ENCODE measurements around the gene ITSN1. TPM values are rescaled to one million over a fixed set of nuclear protein-coding genes. Genes with fewer than 3 reads are reported as not detected.

The ITSN1 gene
- total and polyA plus RNA-seq, 12 donors, result 20.0 to 60.5 (median 36.7) TPM

DNA sequence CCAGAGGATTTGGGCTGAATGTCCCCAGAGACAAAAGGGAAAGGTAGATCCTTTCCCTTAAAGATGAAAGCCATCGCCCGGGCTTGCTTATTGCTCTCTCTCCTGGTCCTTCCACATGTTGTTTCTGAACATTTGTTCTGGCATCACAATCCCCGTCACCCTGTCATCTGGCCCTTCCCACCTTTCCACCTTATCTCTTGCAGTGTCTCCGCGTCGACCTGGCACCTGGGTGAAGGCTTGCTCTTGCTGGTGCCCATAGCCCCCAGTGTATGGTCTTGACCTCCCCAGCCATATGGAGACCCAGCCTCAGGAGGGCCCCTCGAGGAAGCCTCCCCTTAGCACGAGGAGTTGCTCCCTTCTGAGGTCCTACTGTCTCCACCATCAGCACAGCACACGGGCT is 208.7 kb downstream of the ITSN1 start:
- Histone ChIP-seq H3K27ac (no peak overlapping the region), H3K4me1 (replicated peaks in 1 of 2) (no peaks in the 10 kb centered on the region), H3K27me3 (no peaks in the 10 kb centered on the region), H3K36me3 (replicated peaks in 1 of 2) (no peaks in the 10 kb centered on the region), H3K4me3 (no peak overlapping the region), H3K9me3 (replicated peaks in 1 of 3) (no peaks in the 10 kb centered on the region)
- intact Hi-C loops (cut with DNase I), result no loop called here
- no peak for TF ChIP-seq POLR2A (IDR thresholded peaks at IDR 0.05)
- no peak for TF ChIP-seq CTCF (IDR thresholded peaks at IDR 0.05)
- no peak for DNase-seq
- 88 to 94% (median 91%) methylated on average over 9 of the region's 9 CpGs for WGBS, 4 donors

DNA sequence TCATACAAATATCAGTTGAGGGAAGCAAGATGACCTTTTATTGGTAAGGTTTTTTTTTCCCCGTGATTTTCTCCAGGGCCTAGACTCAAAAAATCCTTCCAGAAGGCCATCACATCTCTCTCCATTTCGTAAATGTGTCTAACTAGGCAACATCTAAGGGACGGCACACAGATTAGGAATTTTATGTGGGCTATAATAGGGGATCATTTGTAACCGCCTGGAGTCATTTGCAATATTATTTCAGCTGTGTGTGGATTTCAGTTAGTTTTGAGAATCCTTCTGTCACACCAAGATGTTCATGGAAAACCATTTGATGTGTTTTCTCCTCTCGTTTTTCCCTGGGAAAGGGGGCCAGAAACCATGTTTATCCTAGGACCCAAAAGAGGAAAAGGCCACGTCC is 210.2 kb downstream of the ITSN1 start:
- WGBS, 4 donors, result 73 to 81% (median 80%) methylated on average over 6 of the region's 6 CpGs
- intact Hi-C loops (cut with DNase I), result no loop called here
- Histone ChIP-seq H3K27ac (no peak overlapping the region), H3K4me1 (replicated peaks in 1 of 2) (no peaks in the 10 kb centered on the region), H3K27me3 (no peaks in the 10 kb centered on the region), H3K36me3 (replicated peaks in 1 of 2) (no peaks in the 10 kb centered on the region), H3K9me3 (replicated peaks in 1 of 3) (no peaks in the 10 kb centered on the region), H3K4me3 (no peak overlapping the region)
- no peak for TF ChIP-seq POLR2A (IDR thresholded peaks at IDR 0.05)
- no peak for TF ChIP-seq CTCF (IDR thresholded peaks at IDR 0.05)
- DNase-seq, result no peak

DNA sequence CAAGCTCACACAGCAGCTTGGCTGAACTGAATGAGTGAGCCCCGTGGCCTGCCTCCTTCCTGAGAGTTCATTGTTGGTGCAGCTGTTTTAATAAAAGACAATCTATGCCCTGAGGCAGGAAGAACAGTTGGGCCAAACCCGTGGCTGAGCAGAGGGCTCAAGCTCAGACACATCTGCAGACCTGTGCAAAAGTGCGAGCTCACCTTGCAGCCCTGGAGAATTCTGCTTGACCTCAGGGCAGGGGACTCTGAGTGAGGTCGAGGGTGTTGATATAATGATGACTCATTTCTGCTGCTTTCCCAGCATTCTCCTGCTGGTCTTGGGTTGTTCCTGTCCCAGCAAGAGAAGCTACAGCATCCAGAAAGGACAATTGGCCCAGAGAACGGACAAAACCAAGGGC is 212.3 kb downstream of the ITSN1 start:
- 52 to 67% (median 63%) methylated on average over 4 to 5 of the region's 5 CpGs for WGBS, 4 donors
- intact Hi-C loops (cut with DNase I), result no loop called here
- Histone ChIP-seq H3K4me3 (no peak overlapping the region), H3K4me1 (replicated peaks in 1 of 2) (no peaks in the 10 kb centered on the region), H3K36me3 (replicated peaks in 1 of 2) (no peaks in the 10 kb centered on the region), H3K27me3 (no peaks in the 10 kb centered on the region), H3K27ac (no peak overlapping the region), H3K9me3 (replicated peaks in 1 of 3) (no peaks in the 10 kb centered on the region)
- TF ChIP-seq CTCF (IDR thresholded peaks at IDR 0.05), result no peak
- no peak for TF ChIP-seq POLR2A (IDR thresholded peaks at IDR 0.05)
- DNase-seq, result no peak

DNA sequence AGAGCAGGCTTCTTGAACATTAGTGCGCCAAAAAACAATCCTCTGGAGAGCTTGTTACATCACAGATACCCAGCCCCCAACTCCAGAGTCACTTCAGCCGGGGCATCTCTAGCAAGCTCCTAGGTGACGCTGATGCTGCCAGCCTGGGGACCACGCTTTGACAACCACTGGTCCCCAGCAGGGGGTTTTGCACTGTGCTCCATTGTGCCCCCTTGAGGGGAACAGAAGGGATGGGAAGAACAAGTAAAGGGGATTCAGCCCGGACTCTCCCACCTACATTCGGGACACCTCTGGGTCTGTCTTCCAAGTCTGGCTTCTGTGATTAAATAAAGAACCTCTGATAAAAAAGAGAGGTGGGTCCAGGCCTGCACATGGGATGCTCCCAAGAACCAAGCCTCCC is 212.9 kb downstream of the ITSN1 start:
- Histone ChIP-seq H3K4me3 (no peak overlapping the region), H3K4me1 (replicated peaks in 1 of 2) (no peaks in the 10 kb centered on the region), H3K9me3 (replicated peaks in 1 of 3) (no peaks in the 10 kb centered on the region), H3K27me3 (no peaks in the 10 kb centered on the region), H3K36me3 (replicated peaks in 1 of 2) (no peaks in the 10 kb centered on the region), H3K27ac (no peak overlapping the region)
- intact Hi-C loops (cut with DNase I), result no loop called here
- no peak for TF ChIP-seq CTCF (IDR thresholded peaks at IDR 0.05)
- no peak for TF ChIP-seq POLR2A (IDR thresholded peaks at IDR 0.05)
- WGBS, 4 donors, result 90 to 100% (median 95%) methylated on average over 3 to 6 of the region's 6 CpGs
- DNase-seq, result no peak
